ENCODE results near the gene MZF1. TPM values are rescaled to one million over a fixed set of nuclear protein-coding genes. Genes with fewer than 3 reads are reported as not detected.

The MZF1 gene
- total RNA-seq, 2 experiments from 2014 or later, result 30.0 to 39.1 TPM

- TF ChIP-seq CTCF (conservative IDR thresholded peaks at IDR 0.05; ENCODE audit: low read length) (no peak), EZH2phosphoT487 (IDR thresholded peaks at IDR 0.05; ENCODE audit: borderline replicate concordance, low read depth, low read length) (no peak)
- ChIA-PET CTCF (ENCODE audit: unreplicated experiment) (interaction anchor here (0.5 to 0.6 kb wide), 2 partner anchors 20 to 747 kb away, joined by 3 to 15 read pairs; partner anchors contain the start of gene ZNF552), POLR2A (no interaction called here)
- Histone ChIP-seq H3K4me1 (ENCODE audit: insufficient read depth, low read length, poor library complexity, severe bottlenecking) (peaks cover 29% of the 10 kb centered on the region), H3K79me2 (ENCODE audit: insufficient read depth, low read depth, low read length) (peaks cover 16% of the 10 kb centered on the region), H3K9me2 (ENCODE audit: insufficient read depth, low read length) (no peaks in the 10 kb centered on the region), H2AFZ (ENCODE audit: low read length) (no peak overlapping the region), H3K9me3 (ENCODE audit: low read length) (no peaks in the 10 kb centered on the region), H3K4me2 (ENCODE audit: low read length) (peak overlapping the region; percentile 33; the same call in 1 of the 2 replicates), H3K27ac (ENCODE audit: low read depth, low read length, poor library complexity, severe bottlenecking) (no peak overlapping the region), H4K20me1 (ENCODE audit: insufficient read depth, low read length) (no peaks in the 10 kb centered on the region), H3K4me3 (ENCODE audit: low read depth, low read length, poor library complexity, severe bottlenecking) (no peak overlapping the region), H3K36me3 (ENCODE audit: insufficient read depth, low read length) (peaks cover 17% of the 10 kb centered on the region; the same call in 1 of the 2 replicates)
- intact Hi-C loops (cut with micrococcal nuclease; ENCODE audit: unreplicated experiment), result no loop called here
- DNase-seq (ENCODE audit: low spot score), result no peak
- BruUV-seq (replicated peaks), result no TSS peak
These were observed 11.6 kb downstream of the MZF1 start for GRCh38 chr19:58561373-58562121.

GRCh38 chr19:58560921-58561320 is 12.2 kb downstream of the MZF1 start:
- peaks cover 36% of the 10 kb centered on the region for H3K4me1 ChIP-seq (ENCODE audit: insufficient read depth, low read length, poor library complexity, severe bottlenecking)

More at GRCh38 chr19:58560921-58561320, 12.2 kb downstream of the MZF1 start:
- Histone ChIP-seq H3K4me3 (ENCODE audit: low read depth, low read length, poor library complexity, severe bottlenecking) (no peak overlapping the region), H3K4me2 (ENCODE audit: low read length) (no peak overlapping the region), H3K9me2 (ENCODE audit: insufficient read depth, low read length) (no peaks in the 10 kb centered on the region), H4K20me1 (ENCODE audit: insufficient read depth, low read length) (no peaks in the 10 kb centered on the region), H3K27ac (ENCODE audit: low read depth, low read length, poor library complexity, severe bottlenecking) (no peak overlapping the region), H3K79me2 (ENCODE audit: insufficient read depth, low read depth, low read length) (peaks cover 21% of the 10 kb centered on the region), H3K9me3 (ENCODE audit: low read length) (no peaks in the 10 kb centered on the region), H2AFZ (ENCODE audit: low read length) (no peak overlapping the region), H3K36me3 (ENCODE audit: insufficient read depth, low read length) (peaks cover 24% of the 10 kb centered on the region)
- DNase-seq (ENCODE audit: low spot score), result no peak
- intact Hi-C loops (cut with micrococcal nuclease; ENCODE audit: unreplicated experiment), result no loop called here
- BruUV-seq (replicated peaks), result no TSS peak
- POLR2A ChIA-PET, result no interaction called here
- CTCF ChIA-PET (ENCODE audit: unreplicated experiment), result interaction anchor here (0.6 kb wide), 1 partner anchor 21 kb away, joined by 3 read pairs; no protein-coding TSS in a partner anchor
- TF ChIP-seq EZH2phosphoT487 (IDR thresholded peaks at IDR 0.05; ENCODE audit: borderline replicate concordance, low read depth, low read length), result no peak
- TF ChIP-seq CTCF (conservative IDR thresholded peaks at IDR 0.05; ENCODE audit: low read length), result no peak
